GM21381 (cell line): ENCODE measurements around the gene TMEM218.

Experiments used
- ATAC-seq: cut with Tn5 transposase; IDR thresholded peaks from one replicate; pipeline ENCODE4 v1.9.1; 2021; ENCODE audit warnings: mild to moderate bottlenecking, moderate library complexity; ENCODE audit not compliant: unreplicated experiment

The TMEM218 gene

DNA sequence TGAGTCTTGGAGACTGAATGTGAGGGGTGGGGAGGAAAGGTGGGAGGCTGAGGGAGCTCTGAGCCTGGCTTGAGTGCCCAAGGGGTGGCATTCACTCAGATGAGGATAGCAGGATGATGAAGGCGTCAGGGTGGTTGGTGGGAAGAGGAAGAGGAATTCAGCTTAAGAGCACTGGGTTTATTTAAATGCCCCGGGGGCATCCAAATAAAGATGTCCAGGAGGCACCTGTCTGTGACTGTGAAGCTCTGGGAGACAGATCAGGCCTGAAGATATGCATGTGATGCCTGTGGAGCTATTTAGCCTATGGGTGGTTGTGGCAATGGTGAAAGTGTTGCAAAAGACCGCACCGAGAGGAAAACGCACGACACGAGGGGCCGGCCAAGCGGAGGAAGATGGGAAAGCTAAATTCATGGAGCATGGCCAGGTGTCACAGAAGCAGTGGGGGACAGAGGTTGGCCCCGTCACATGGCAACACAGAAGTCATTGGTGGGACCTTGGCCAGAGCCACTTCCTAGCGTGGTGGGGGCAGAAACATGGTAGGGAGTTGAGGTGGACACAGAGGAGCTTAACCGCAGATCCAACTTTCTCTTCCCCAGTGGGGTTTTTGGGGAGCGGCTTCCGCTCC, 32.8 kb downstream of the TMEM218 start:
- no peak for ATAC-seq

GRCh38 chr11:125078016-125078415, 33.4 kb downstream of the TMEM218 start:
- no peak for ATAC-seq

DNA sequence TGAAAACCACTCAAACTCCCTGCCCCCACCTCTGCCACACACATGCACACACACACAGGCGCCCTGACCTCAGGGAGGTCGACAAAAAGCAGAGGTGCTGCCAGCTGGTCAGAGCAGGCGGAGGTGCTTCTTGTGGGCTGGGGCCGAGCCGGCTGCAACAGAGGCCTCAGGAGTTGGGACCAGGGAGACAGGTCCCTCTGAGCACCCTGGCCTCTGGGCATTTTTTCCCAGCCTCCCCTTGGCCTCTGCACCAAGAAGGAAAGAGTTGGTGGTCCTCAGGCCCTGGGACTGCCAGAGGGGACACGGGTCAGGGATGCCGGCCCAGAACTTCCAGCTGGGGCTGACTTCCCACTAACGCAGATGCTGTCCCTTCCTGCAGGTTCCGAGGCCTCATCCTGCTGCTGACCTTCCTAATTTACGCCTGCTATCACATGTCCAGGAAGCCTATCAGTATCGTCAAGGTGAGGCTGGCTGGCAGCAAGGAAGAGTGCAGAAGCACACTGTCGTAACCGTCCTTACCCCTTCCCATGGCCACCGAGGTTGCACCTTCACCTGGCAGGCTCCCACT, 35.0 kb downstream of the TMEM218 start:
- ATAC-seq, result no peak

DNA sequence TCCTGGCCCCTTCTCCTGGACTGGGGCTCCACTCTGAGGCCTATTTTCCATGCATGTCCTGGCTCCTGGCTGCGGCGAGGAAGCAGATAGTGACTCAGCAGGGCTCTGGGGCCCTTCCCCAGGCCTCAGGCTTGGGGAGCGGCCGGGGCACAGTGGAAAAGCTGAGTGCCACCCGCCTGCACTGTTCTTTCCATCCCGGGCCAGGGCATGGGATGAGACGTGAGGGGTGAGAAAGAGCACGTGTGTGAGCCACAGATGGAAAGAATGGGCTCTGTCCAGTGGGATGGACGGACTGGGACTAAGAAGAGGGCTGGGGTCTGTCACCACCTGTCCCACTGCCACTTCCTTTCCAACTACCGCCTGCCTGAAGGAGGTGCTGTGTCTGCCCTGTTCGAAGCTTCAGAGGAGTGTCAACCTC, 35.5 kb downstream of the TMEM218 start:
- ATAC-seq, result no peak

DNA sequence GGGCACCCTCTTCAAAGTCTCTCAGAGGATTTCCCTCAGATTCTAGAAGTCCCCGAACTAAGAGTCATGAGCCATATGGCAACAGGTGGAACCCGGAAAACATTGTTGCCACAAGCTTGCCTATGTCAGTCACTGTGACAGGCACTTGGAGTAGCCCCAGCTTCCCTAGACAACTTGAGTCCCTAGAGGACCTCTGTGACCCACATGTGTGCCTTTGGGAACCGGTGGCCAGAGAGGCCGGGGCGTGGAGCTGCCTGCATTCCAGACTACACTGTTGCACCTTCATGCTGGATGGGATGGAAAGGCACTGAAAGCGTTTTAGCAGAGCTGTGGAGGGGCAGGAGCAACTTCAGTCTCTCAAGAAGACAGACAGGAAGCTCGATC, 36.2 kb downstream of the TMEM218 start:
- ATAC-seq, result no peak

DNA sequence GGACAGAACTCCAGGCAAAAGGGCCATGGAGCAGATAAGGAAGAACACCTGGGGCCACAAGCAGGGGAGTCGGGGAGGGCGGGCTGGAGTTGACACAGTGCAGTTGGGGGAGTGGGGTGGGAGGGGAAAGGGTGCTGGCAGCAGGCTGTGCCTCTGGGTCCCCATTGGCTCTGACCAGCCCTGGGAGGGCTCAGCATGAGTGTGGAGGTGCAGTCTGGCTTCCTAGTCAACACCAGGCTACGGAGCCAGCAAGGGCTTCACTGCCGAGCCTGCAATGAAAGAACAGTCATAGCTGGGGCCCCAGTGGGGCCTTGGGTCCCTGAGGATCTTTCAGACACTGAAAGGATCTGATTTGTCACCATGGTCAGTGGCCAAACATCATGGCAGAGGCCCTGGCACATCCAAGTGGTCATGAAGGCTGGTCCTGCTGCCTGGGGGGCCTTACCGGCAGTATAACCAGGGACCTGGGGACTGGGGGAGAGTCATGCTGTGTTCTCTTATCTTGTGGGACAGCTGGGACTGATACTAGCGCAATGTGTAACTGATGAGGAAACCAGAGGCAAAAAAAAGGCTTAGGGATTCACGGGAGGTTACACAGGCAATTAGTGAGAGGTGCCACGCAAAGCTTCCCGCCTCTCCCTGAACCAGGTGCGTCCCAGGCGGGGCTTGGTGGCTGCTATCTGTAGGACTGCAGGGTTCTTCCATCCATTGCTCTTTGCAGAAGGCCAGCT, 36.8 kb downstream of the TMEM218 start:
- ATAC-seq, result no peak

GRCh38 chr11:125073616-125074483, 37.6 kb downstream of the TMEM218 start:
- ATAC-seq, result no peak

- no peak for ATAC-seq
Observed at GRCh38 chr11:125072961-125073590, 38.4 kb downstream of the TMEM218 start.

- ATAC-seq, result peak; percentile 78
Observed at GRCh38 chr11:125072218-125072960, 39.0 kb downstream of the TMEM218 start.

GRCh38 chr11:125071846-125072217, 39.6 kb downstream of the TMEM218 start:
- ATAC-seq, result no peak

DNA sequence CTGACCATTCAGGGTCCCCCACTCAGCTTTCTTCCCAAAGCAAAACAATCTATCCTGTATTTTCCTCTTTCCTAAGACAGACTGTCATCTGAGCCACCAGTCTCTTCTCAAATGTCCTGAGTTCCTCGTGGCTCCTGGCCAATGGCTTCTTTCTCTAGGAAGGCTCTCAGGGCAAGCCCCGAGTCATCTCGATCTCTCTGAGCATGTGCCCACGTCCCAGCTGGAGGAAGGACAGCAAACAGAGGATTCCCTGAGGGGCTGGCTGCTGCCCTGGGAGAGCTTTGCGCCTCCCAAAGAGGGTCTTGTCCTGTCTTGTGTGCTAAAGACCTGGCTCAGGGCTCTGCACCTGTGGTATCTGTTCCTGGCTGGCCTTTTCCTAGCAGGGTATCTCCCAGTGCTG, 40.0 kb downstream of the TMEM218 start:
- no peak for ATAC-seq

GRCh38 chr11:125070699-125071254, 40.6 kb downstream of the TMEM218 start:
- ATAC-seq, result peak; percentile 60

GRCh38 chr11:125069796-125070195, 41.6 kb downstream of the TMEM218 start:
- ATAC-seq, result no peak

DNA sequence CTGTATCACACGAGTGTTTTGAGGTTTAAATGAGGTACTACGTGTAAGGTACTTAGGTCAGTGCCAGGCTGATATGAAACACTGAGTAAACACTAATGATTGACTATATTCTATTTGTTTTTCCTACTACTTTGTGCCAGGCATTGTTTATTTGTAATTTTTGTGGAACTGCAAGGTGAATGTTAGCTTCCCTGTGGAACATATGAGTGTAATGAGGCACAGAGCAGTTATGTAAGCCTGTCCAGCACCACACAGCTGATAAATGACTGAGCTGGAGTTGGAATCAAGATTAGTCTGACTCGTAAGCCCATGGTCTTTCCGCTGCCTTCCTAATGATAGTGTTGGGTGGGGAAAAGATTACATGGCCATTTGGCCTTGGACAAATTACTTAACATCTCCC, 42.4 kb downstream of the TMEM218 start:
- no peak for ATAC-seq

DNA sequence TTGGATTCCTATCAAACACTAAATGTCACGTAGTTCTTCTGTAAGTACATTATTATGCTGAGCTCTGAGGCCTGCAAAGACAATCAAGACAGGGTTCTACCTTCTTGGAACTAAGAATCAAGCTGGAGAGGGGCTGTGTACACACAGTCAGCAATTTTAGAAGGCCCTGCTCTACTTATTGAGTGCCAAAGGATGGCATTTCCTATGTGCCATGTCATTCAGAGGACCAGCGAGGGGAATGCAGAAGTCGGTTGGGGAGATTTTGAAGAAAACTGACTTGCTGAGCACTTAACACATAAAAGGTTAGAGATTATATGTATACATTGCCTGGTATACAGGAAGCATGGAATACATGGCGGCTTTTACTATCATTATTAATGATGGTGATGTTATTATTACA, 43.1 kb downstream of the TMEM218 start:
- no peak for ATAC-seq

DNA sequence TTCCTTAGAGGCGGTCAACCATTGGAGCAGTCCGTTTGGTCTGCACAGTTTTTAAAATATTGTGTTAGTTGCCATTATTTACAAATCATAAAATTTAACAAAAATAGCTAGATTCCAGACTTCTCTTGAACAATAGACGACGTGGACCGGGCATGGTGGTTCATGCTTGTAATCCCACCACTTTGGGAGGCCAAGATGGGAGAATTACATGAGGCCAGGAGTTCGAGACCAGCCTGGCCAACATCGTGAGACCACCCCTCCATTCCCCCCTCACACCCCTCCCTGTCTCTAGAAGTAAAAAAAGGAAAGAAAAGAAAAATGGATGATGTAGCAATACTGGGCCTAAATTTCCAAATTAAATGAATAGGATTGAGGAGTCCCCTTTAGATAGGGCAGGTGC, 47.4 kb downstream of the TMEM218 start:
- no peak for ATAC-seq

DNA sequence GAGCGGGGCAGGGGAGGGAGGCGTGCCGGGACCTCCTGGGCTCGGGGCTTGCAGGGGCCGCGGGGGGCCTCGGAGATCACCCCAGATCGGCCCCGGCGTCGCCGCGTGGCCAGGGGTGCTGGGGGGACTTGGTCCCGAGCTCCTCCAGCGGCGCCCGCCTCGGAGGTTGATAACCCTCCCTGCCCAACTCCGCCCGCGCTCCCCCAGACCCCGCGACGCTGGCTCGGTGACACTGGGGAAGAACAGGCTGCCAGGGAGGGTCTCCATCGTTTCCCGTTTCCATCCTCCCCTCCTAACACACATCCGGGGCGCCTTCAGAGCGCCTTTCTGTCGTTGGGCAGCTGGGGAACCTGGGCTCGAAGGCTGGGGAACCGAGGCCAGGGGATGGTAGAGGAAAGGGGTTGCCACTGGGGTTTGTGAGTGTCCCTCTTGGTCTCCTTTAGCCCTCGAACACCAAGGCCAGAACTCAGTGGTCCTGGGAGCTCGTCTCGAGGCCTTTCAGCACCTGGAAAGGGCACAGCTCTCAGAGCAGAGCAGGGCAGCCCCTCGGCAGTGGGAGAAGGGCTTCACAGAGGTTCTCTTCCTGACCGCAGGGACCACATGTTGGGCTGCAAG, 47.9 kb downstream of the TMEM218 start:
- peak; percentile 18 for ATAC-seq

- ATAC-seq, result peak; percentile 86
Observed at GRCh38 chr11:125062931-125063428, 48.4 kb downstream of the TMEM218 start, which contains the start of gene SLC37A2. Gene SLC37A2, plus strand, starts transcription at chr11:125063305. Its CDS starts 63 bp downstream, at chr11:125063368.

GRCh38 chr11:125062218-125062930, 49.1 kb downstream of the TMEM218 start:
- ATAC-seq, result no peak
